Liver (tissue), 3 donors: ENCODE measurements around the gene MASP2.

Source experiments
- EGR1 ChIP-seq, 2 donors: IDR thresholded peaks; 2 replicates each; pipeline ENCODE4 v1.6.1; 2016 to 2018; ENCODE audit warnings: antibody characterized with exemption in 2 of 2, low read depth in 2 of 2
- FOXA1 ChIP-seq: IDR thresholded peaks from 2 replicates; pipeline ENCODE4 v1.6.1; 2016; ENCODE audit warnings: antibody characterized with exemption
- GABPA ChIP-seq, 2 donors: IDR thresholded peaks in 1 of 2; conservative IDR thresholded peaks in 1 of 2; 2 replicates each; pipeline ENCODE4 v1.6.1; 2016; ENCODE audit warnings: antibody characterized with exemption in 2 of 2, mild to moderate bottlenecking in 1 of 2, moderate library complexity in 1 of 2
- HNF4A ChIP-seq, 2 donors: conservative IDR thresholded peaks; 2 replicates each; pipeline ENCODE4 v1.6.1; 2016; ENCODE audit warnings: antibody characterized with exemption in 2 of 2, mild to moderate bottlenecking in 2 of 2
- JUND ChIP-seq, 2 donors: IDR thresholded peaks; 2 replicates each; pipeline ENCODE4 v1.6.1; 2016; ENCODE audit warnings: antibody characterized with exemption in 2 of 2
- RAD21 ChIP-seq, 2 donors: IDR thresholded peaks; 2 replicates each; pipeline ENCODE4 v1.6.1; 2016; ENCODE audit warnings: antibody characterized with exemption in 2 of 2, mild to moderate bottlenecking in 2 of 2
- SP1 ChIP-seq: IDR thresholded peaks from 2 replicates; pipeline ENCODE4 v1.6.1; 2018; ENCODE audit warnings: antibody characterized with exemption, mild to moderate bottlenecking
- TAF1 ChIP-seq: conservative IDR thresholded peaks from 2 replicates; pipeline ENCODE4 v1.6.1; 2016; ENCODE audit warnings: antibody characterized with exemption, mild to moderate bottlenecking
- YY1 ChIP-seq: IDR thresholded peaks from 2 replicates; pipeline ENCODE4 v1.6.1; 2016; ENCODE audit warnings: antibody characterized with exemption, mild to moderate bottlenecking
- TF ChIP-seq, protein P1 (sequence below): fragments of 150-350 bp; IDR thresholded peaks from 2 replicates; pipeline ENCODE4 v1.5.1; 2017; ENCODE audit warnings: improper control_type of control experiment, low read depth, low read length; ENCODE audit not compliant: missing input control
- TF ChIP-seq, protein P2 (sequence below): IDR thresholded peaks from 2 replicates; pipeline ENCODE4 v1.6.1; 2016; ENCODE audit warnings: antibody characterized with exemption, mild to moderate bottlenecking
- TF ChIP-seq, protein P3 (sequence below): IDR thresholded peaks from 2 replicates; pipeline ENCODE4 v1.6.1; 2016; ENCODE audit warnings: antibody characterized with exemption
- TF ChIP-seq, protein P4 (sequence below): IDR thresholded peaks from 2 replicates; pipeline ENCODE4 v1.6.1; 2016; ENCODE audit warnings: antibody characterized with exemption
- TF ChIP-seq, protein P5 (sequence below): IDR thresholded peaks from 2 replicates; pipeline ENCODE4 v1.6.1; 2016; ENCODE audit warnings: antibody characterized with exemption
- donor health status: healthy.
- donor health status: healthy.

DNA sequence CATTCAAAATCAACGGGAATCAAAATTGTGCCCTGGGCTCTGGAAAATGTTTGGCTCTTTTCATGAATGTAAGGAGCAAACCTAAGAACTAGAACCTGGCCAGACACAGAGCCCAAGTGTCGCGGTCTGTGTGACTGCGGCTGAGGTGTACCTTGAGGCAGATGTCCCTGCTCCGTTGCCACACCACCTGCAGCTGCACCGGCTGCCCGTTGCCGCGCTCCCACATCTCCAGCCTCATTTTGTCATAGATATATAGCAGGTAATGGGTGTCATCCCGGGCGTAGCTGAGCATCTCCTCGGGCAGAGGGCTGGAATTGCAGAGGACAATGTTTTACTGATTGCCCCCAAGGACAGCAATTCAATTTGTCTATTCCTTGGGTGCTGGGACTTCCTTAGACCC is 33.9 kb upstream of the MASP2 start:
- TF ChIP-seq, protein P1, sequence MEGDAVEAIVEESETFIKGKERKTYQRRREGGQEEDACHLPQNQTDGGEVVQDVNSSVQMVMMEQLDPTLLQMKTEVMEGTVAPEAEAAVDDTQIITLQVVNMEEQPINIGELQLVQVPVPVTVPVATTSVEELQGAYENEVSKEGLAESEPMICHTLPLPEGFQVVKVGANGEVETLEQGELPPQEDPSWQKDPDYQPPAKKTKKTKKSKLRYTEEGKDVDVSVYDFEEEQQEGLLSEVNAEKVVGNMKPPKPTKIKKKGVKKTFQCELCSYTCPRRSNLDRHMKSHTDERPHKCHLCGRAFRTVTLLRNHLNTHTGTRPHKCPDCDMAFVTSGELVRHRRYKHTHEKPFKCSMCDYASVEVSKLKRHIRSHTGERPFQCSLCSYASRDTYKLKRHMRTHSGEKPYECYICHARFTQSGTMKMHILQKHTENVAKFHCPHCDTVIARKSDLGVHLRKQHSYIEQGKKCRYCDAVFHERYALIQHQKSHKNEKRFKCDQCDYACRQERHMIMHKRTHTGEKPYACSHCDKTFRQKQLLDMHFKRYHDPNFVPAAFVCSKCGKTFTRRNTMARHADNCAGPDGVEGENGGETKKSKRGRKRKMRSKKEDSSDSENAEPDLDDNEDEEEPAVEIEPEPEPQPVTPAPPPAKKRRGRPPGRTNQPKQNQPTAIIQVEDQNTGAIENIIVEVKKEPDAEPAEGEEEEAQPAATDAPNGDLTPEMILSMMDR = no peak
- TF ChIP-seq TAF1 = no peak
- no peak for TF ChIP-seq FOXA1
- no peak for TF ChIP-seq GABPA (IDR thresholded peaks at IDR 0.05 in 1 of 2, conservative IDR thresholded peaks at IDR 0.05 in 1 of 2)
- TF ChIP-seq, protein P2, sequence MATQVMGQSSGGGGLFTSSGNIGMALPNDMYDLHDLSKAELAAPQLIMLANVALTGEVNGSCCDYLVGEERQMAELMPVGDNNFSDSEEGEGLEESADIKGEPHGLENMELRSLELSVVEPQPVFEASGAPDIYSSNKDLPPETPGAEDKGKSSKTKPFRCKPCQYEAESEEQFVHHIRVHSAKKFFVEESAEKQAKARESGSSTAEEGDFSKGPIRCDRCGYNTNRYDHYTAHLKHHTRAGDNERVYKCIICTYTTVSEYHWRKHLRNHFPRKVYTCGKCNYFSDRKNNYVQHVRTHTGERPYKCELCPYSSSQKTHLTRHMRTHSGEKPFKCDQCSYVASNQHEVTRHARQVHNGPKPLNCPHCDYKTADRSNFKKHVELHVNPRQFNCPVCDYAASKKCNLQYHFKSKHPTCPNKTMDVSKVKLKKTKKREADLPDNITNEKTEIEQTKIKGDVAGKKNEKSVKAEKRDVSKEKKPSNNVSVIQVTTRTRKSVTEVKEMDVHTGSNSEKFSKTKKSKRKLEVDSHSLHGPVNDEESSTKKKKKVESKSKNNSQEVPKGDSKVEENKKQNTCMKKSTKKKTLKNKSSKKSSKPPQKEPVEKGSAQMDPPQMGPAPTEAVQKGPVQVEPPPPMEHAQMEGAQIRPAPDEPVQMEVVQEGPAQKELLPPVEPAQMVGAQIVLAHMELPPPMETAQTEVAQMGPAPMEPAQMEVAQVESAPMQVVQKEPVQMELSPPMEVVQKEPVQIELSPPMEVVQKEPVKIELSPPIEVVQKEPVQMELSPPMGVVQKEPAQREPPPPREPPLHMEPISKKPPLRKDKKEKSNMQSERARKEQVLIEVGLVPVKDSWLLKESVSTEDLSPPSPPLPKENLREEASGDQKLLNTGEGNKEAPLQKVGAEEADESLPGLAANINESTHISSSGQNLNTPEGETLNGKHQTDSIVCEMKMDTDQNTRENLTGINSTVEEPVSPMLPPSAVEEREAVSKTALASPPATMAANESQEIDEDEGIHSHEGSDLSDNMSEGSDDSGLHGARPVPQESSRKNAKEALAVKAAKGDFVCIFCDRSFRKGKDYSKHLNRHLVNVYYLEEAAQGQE = no peak
- TF ChIP-seq SP1 = no peak
- no peak for TF ChIP-seq EGR1 (IDR thresholded peaks at IDR 0.05; ENCODE audit: low read depth in 2 of 2)
- TF ChIP-seq RAD21 (IDR thresholded peaks at IDR 0.05) = no peak
- TF ChIP-seq, protein P3, sequence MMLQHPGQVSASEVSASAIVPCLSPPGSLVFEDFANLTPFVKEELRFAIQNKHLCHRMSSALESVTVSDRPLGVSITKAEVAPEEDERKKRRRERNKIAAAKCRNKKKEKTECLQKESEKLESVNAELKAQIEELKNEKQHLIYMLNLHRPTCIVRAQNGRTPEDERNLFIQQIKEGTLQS = no peak
- TF ChIP-seq, protein P4, sequence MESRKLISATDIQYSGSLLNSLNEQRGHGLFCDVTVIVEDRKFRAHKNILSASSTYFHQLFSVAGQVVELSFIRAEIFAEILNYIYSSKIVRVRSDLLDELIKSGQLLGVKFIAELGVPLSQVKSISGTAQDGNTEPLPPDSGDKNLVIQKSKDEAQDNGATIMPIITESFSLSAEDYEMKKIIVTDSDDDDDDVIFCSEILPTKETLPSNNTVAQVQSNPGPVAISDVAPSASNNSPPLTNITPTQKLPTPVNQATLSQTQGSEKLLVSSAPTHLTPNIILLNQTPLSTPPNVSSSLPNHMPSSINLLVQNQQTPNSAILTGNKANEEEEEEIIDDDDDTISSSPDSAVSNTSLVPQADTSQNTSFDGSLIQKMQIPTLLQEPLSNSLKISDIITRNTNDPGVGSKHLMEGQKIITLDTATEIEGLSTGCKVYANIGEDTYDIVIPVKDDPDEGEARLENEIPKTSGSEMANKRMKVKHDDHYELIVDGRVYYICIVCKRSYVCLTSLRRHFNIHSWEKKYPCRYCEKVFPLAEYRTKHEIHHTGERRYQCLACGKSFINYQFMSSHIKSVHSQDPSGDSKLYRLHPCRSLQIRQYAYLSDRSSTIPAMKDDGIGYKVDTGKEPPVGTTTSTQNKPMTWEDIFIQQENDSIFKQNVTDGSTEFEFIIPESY = no peak
- no peak for TF ChIP-seq YY1
- TF ChIP-seq JUND (IDR thresholded peaks at IDR 0.05) = no peak
- TF ChIP-seq, protein P5, sequence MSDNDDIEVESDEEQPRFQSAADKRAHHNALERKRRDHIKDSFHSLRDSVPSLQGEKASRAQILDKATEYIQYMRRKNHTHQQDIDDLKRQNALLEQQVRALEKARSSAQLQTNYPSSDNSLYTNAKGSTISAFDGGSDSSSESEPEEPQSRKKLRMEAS = no peak
- no peak for TF ChIP-seq HNF4A (conservative IDR thresholded peaks at IDR 0.05)
